NCI-H774 (cell line): ENCODE measurements around the gene CHTF8.
A peak's percentile ranks its signal among the peaks of the same experiment; 100 is the strongest.
"Not testable (repeated sequence)": the region's sequence is repeated elsewhere in the genome, so short reads cannot be mapped to it uniquely, and the experiment has no call there.

Experiments
- DNase-seq: peaks from one replicate; lab custom pipeline; 2025; lab: John Stamatoyannopoulos, UW

The CHTF8 gene, protein sequence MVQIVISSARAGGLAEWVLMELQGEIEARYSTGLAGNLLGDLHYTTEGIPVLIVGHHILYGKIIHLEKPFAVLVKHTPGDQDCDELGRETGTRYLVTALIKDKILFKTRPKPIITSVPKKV

GRCh38 chr16:69132424-69133252, at the start of gene CHTF8, which contains the start of gene UTP4:
CHTF8 (minus strand) TSS chr16:69132588; CDS start chr16:69121458, 11,130 bp downstream.
UTP4 (plus strand) TSS chr16:69132649; CDS start chr16:69133460, 811 bp downstream.
- DNase-seq, result peak; percentile 70

DNA sequence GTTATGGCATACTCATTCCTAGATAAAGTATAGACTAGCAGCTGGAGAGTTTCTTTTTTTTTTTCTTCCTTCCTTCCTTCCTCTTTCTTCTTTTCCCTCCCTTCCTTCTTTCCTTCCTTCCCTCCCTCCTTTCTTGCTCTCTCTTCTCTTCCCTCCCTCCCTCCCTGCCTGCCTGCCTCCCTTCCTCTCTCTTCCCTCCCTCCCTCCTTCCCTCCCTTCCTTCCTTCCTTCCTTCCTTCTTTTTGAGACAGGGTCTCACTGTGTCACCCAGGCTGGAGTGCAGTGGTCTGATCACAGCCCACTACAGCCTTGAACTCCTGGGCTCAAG, 47.6 kb upstream of the CHTF8 start:
- DNase-seq, result no peak

- no peak for DNase-seq
Observed at GRCh38 chr16:69179328-69180010, 47.1 kb upstream of the CHTF8 start.

DNA sequence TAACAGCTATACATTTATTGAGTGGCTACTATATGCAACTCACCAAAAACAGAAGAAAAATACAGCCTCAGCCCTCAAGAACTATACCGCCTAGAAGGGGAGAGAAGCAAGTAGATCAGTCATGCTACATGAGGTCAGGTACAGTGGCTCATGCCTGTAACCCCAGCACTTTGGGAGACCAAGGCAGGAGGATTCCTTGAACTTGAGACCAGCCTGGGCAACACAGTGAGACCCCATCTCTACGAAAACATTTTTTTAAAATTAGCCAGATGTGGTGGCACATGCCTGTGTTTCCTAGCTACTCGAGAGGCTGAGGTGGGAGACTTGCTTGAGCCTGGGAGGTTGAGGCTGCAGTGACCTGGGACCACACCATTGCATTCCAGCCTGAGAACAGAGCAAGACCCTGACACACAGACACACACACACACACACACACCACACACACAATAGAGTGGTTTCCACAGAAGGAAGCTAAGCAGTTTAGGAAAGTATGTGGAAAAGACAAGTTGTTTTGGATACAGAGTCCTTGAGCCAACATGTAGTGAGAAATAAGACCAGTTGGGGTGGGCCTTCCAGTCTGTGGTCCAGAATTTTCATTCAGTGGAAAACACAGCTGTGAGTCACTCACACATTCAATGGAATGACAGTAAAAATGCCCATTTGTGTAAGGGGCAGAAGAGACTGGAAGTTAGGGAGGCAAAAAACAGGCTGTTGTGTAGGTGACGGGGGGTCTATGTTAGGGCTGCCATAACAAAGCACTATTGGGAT, 43.8 kb upstream of the CHTF8 start:
- DNase-seq, result no peak

DNA sequence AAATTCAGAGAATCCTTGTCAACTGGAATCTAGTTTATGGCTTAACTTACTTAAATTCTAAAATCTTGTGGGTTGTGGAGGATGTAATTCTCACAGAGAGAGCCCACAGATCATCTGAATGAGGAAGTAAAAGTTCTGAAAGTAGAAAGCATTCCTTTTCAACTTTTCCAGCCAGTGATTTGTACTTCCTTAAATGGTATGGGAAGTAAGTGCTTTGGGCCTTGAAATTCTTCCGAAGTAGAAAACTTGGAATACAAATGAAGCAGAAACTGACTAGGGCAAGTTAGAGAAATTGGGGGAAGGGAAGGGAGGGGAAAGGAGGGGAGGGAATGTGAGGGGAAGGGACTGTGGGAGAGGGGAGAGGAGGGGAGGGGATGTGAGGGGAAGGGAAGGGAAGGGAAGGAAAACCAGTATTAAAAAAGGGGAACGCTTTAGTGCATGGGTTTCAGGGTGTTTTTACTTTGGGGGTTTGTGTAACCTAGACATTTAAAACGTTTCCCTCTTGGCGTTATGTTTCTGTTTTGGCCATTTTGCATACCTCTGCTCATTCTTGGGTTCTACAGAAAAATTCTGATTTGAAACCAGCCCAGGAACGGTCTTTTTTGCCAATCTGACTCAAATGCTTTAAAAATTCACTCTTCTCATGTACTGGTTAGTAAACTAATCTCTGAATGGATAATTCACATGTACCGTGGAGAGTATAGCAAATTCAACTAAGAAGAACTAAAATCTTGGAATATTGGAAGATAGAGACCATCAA, 39.1 kb upstream of the CHTF8 start:
- DNase-seq, result no peak

- DNase-seq, result no peak
Observed at GRCh38 chr16:69169607-69170352, 37.4 kb upstream of the CHTF8 start.

DNA sequence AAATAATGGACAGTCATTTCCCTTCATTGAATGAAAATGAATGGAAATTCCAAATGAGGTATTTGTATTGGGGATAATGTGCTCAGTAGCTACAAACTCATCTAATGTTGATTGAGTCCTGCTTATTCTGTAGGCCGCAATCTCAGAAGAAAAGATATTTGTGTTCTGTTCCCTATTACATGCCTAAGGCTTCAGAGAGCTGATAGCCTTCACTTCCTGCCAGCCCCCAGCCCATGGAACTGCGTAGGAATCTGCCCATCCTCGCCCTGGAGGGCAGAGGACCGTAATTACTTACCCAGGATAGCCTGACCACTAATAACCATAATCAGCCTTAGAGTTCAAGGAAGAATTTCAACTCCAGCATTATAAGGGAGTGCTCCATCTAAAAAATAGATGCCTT, 36.7 kb upstream of the CHTF8 start:
- no peak for DNase-seq

- no peak for DNase-seq
Observed at GRCh38 chr16:69166946-69167930, 34.9 kb upstream of the CHTF8 start.

- DNase-seq, result no peak
Observed at GRCh38 chr16:69166221-69166833, 33.9 kb upstream of the CHTF8 start.

GRCh38 chr16:69165584-69165983, 33.2 kb upstream of the CHTF8 start:
- no peak for DNase-seq

GRCh38 chr16:69160192-69160591, 27.8 kb upstream of the CHTF8 start:
- no peak for DNase-seq

- DNase-seq, result no peak
Observed at GRCh38 chr16:69157196-69157595, 24.8 kb upstream of the CHTF8 start.

GRCh38 chr16:69150146-69150865, 17.9 kb upstream of the CHTF8 start:
- peak; percentile 1 for DNase-seq

GRCh38 chr16:69149621-69150020, 17.2 kb upstream of the CHTF8 start:
- DNase-seq, result not testable (repeated sequence)

- DNase-seq, result no peak
Observed at GRCh38 chr16:69145658-69146057, 13.3 kb upstream of the CHTF8 start.

GRCh38 chr16:69143116-69143515, 10.7 kb upstream of the CHTF8 start:
- DNase-seq, result no peak

DNA sequence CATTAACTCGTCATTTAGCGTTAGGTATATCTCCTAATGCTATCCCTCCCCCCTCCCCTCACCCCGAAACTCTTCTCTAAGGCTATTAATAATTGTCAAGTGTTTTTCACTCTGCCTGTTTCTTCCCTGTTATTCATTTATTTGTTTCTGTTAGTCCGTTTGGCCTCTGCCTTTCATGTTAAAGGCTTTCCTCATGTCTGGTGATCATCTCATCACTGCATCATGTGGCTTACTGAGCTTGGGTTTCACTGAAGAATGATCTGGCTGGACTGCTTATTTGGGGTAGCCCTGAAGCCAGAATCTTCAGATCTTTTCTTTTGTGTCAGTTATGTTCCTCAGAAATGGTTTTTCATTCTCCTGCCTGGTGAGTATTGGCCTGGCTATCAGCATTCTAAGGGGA, 9.5 kb upstream of the CHTF8 start:
- no peak for DNase-seq

- DNase-seq, result no peak
Observed at GRCh38 chr16:69141014-69141413, 8.6 kb upstream of the CHTF8 start.

DNA sequence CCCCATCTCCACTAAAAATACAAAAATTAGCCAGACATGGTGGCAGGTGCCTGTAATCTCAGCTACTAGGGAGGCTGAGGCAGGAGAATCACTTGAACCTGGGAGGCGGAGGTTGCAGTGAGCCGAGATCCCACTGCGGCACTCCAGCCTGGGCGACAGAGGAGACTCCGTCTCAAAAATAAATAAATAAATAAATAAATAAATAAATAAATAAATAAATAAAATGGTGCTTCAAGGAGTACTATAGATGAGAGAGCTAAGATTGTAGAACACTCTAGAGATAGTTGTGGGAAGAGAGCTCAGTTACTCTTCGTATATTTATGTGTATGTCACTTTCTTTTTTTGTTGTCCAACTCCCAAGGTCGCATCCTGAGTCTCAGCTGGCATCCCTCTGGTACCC, 7.1 kb upstream of the CHTF8 start:
- DNase-seq, result not testable (repeated sequence)
